Ecto neural progenitor cell (in vitro differentiated cells): ENCODE results near the gene KRT72.

Experiments
- DNase-seq: peaks from one replicate; pipeline ENCODE4 v3.0.0-alpha.2; 2018; ENCODE audit warnings: low spot score

The KRT72 gene

GRCh38 chr12:52600941-52601481, at the start of gene KRT72:
TSS of gene KRT72 (minus strand) at chr12:52601463. CDS start at chr12:52601452, 11 bp downstream.
- peak; percentile 43 for DNase-seq

- DNase-seq = no peak
These were observed 49.3 kb upstream of the KRT72 start for GRCh38 chr12:52650520-52651081.

GRCh38 chr12:52649066-52649465, 47.8 kb upstream of the KRT72 start:
- no peak for DNase-seq

- peak; percentile 37 for DNase-seq
These were observed 46.8 kb upstream of the KRT72 start for GRCh38 chr12:52648012-52648550.

- no peak for DNase-seq
These were observed 46.3 kb upstream of the KRT72 start for GRCh38 chr12:52647601-52648000.

GRCh38 chr12:52646613-52647012, 45.4 kb upstream of the KRT72 start:
- peak; percentile 48 for DNase-seq

GRCh38 chr12:52645982-52646381, 44.7 kb upstream of the KRT72 start:
- DNase-seq = peak; percentile 34

- peak; percentile 37 for DNase-seq
These were observed 44.0 kb upstream of the KRT72 start for GRCh38 chr12:52645120-52645761.

GRCh38 chr12:52644078-52644415, 42.8 kb upstream of the KRT72 start:
- DNase-seq = peak; percentile 43

- DNase-seq = peak; percentile 37
These were observed 42.2 kb upstream of the KRT72 start for GRCh38 chr12:52643233-52644077.

GRCh38 chr12:52641468-52641867, 40.2 kb upstream of the KRT72 start:
- no peak for DNase-seq

GRCh38 chr12:52637299-52637698, 36.0 kb upstream of the KRT72 start:
- peak; percentile 28 for DNase-seq

GRCh38 chr12:52636592-52637258, 35.5 kb upstream of the KRT72 start:
- DNase-seq = peak; percentile 32

- DNase-seq = peak; percentile 39
These were observed 34.9 kb upstream of the KRT72 start for GRCh38 chr12:52636189-52636588.

GRCh38 chr12:52634266-52635056, 33.2 kb upstream of the KRT72 start:
- peak; percentile 44 for DNase-seq

- peak; percentile 43 for DNase-seq
These were observed 32.1 kb upstream of the KRT72 start for GRCh38 chr12:52633383-52633782.

- DNase-seq = no peak
These were observed 31.4 kb upstream of the KRT72 start for GRCh38 chr12:52632656-52633055.

GRCh38 chr12:52631676-52632459, 30.6 kb upstream of the KRT72 start:
- DNase-seq = peak; percentile 36

GRCh38 chr12:52631264-52631663, 30.0 kb upstream of the KRT72 start:
- peak; percentile 42 for DNase-seq

- DNase-seq = no peak
These were observed 29.4 kb upstream of the KRT72 start for GRCh38 chr12:52630599-52631200.
